ENCODE data around the gene CFAP57. TPM values are rescaled to one million over a fixed set of nuclear protein-coding genes. Genes with fewer than 3 reads are reported as not detected.
A peak's percentile ranks its signal among the peaks of the same experiment; 100 is the strongest.

Gene CFAP57
- total RNA-seq, 1 donor from 2014 or later = 4.8 TPM

- peaks cover 2% of the 10 kb centered on the region for H3K27me3 ChIP-seq (ENCODE audit: control insufficient read depth, insufficient read depth, low read length)
- no peak for TF ChIP-seq CTCF (IDR thresholded peaks at IDR 0.05; ENCODE audit: insufficient read depth, low read length, poor library complexity, severe bottlenecking)
- DNase-seq (ENCODE audit: low read depth) = no peak
- H3K36me3 ChIP-seq (ENCODE audit: control insufficient read depth, insufficient read depth, low read length) = no peaks in the 10 kb centered on the region
- no peak overlapping the region for H3K4me3 ChIP-seq (ENCODE audit: low read depth, low read length)
Observed at GRCh38 chr1:43292679-43293078, 120.5 kb downstream of the CFAP57 start.

- Histone ChIP-seq H3K4me3 (ENCODE audit: low read depth, low read length) (no peak overlapping the region), H3K36me3 (ENCODE audit: control insufficient read depth, insufficient read depth, low read length) (no peaks in the 10 kb centered on the region), H3K27me3 (ENCODE audit: control insufficient read depth, insufficient read depth, low read length) (peaks cover 2% of the 10 kb centered on the region)
- no peak for DNase-seq (ENCODE audit: low read depth)
- TF ChIP-seq CTCF (IDR thresholded peaks at IDR 0.05; ENCODE audit: insufficient read depth, low read length, poor library complexity, severe bottlenecking) = no peak
Observed at GRCh38 chr1:43293176-43293575, 121.0 kb downstream of the CFAP57 start.

GRCh38 chr1:43293896-43294760 is 122.0 kb downstream of the CFAP57 start:
- Histone ChIP-seq H3K4me3 (ENCODE audit: low read depth, low read length) (no peak overlapping the region), H3K36me3 (ENCODE audit: control insufficient read depth, insufficient read depth, low read length) (no peaks in the 10 kb centered on the region), H3K27me3 (ENCODE audit: control insufficient read depth, insufficient read depth, low read length) (peaks cover 2% of the 10 kb centered on the region)
- peak; percentile 76 for DNase-seq (ENCODE audit: low read depth)
- no peak for TF ChIP-seq CTCF (IDR thresholded peaks at IDR 0.05; ENCODE audit: insufficient read depth, low read length, poor library complexity, severe bottlenecking)

- no peak for TF ChIP-seq CTCF (IDR thresholded peaks at IDR 0.05; ENCODE audit: insufficient read depth, low read length, poor library complexity, severe bottlenecking)
- Histone ChIP-seq H3K4me3 (ENCODE audit: low read depth, low read length) (no peak overlapping the region), H3K27me3 (ENCODE audit: control insufficient read depth, insufficient read depth, low read length) (no peaks in the 10 kb centered on the region), H3K36me3 (ENCODE audit: control insufficient read depth, insufficient read depth, low read length) (no peaks in the 10 kb centered on the region)
- DNase-seq (ENCODE audit: low read depth) = no peak
Observed at GRCh38 chr1:43294761-43295160, 122.6 kb downstream of the CFAP57 start.

- no peak for DNase-seq (ENCODE audit: low read depth)
- no peak overlapping the region for H3K4me3 ChIP-seq (ENCODE audit: low read depth, low read length)
- no peak for TF ChIP-seq CTCF (IDR thresholded peaks at IDR 0.05; ENCODE audit: insufficient read depth, low read length, poor library complexity, severe bottlenecking)
Observed at GRCh38 chr1:43296207-43296606, 124.1 kb downstream of the CFAP57 start.

GRCh38 chr1:43298055-43298454 is 125.9 kb downstream of the CFAP57 start:
- TF ChIP-seq CTCF (IDR thresholded peaks at IDR 0.05; ENCODE audit: insufficient read depth, low read length, poor library complexity, severe bottlenecking) = no peak
- no peak for DNase-seq (ENCODE audit: low read depth)
- no peak overlapping the region for H3K4me3 ChIP-seq (ENCODE audit: low read depth, low read length)
- no peaks in the 10 kb centered on the region for H3K27me3 ChIP-seq (ENCODE audit: control insufficient read depth, insufficient read depth, low read length)
- no peaks in the 10 kb centered on the region for H3K36me3 ChIP-seq (ENCODE audit: control insufficient read depth, insufficient read depth, low read length)

More at GRCh38 chr1:43296207-43296606, 124.1 kb downstream of the CFAP57 start:
- H3K27me3 ChIP-seq (ENCODE audit: control insufficient read depth, insufficient read depth, low read length) = no peaks in the 10 kb centered on the region
- H3K36me3 ChIP-seq (ENCODE audit: control insufficient read depth, insufficient read depth, low read length) = no peaks in the 10 kb centered on the region

Data from kidney epithelial cell (primary cell).